HL-60 (cell line): ENCODE measurements around the gene PTPN13.

Experiments
- CTCF ChIP-seq: IDR thresholded peaks from one replicate; pipeline ENCODE4 v1.5.1; 2011; ENCODE audit warnings: low read length, control low read depth, inconsistent platforms; ENCODE audit not compliant: insufficient read depth
- GABPA ChIP-seq: IDR thresholded peaks from 2 replicates; pipeline ENCODE4 v1.6.1; 2012; ENCODE audit warnings: low read depth
- POLR2AphosphoS5 ChIP-seq: IDR thresholded peaks from 2 replicates; pipeline ENCODE4 v1.6.1; 2012; ENCODE audit warnings: low read depth
- REST ChIP-seq: IDR thresholded peaks from 2 replicates; pipeline ENCODE4 v1.6.1; 2012; ENCODE audit warnings: low read depth; ENCODE audit not compliant: insufficient replicate concordance
- SPI1 ChIP-seq: IDR thresholded peaks from 2 replicates; pipeline ENCODE4 v1.6.1; 2012; ENCODE audit warnings: low read depth, mild to moderate bottlenecking, borderline replicate concordance

- no peak for TF ChIP-seq CTCF
- TF ChIP-seq REST = no peak
- TF ChIP-seq POLR2AphosphoS5 = no peak
- TF ChIP-seq GABPA = no peak
- TF ChIP-seq SPI1 = no peak
Measured at GRCh38 chr4:86683983-86684382, 89.9 kb downstream of the PTPN13 start.
